WTC11 (cell line): ENCODE data around the gene IRF3. TPM values are rescaled to one million over a fixed set of nuclear protein-coding genes. Genes with fewer than 3 reads are reported as not detected.
A peak's percentile ranks its signal among the peaks of the same experiment; 100 is the strongest.
"Not testable (repeated sequence)": the region's sequence is repeated elsewhere in the genome, so short reads cannot be mapped to it uniquely, and the experiment has no call there.

Experiments used
- ATAC-seq: fragments of 200-7000 bp; cut with Tn5 transposase; 2 replicates; pipeline ENCODE4 v1.10.0; 2021; ENCODE audit warnings: mild to moderate bottlenecking, moderate library complexity
- CTCF ChIA-PET: fragments of 300-600 bp; sonication (Branson Sonifier 250); formaldehyde crosslinking; loops from one replicate; lab custom pipeline; 2021; ENCODE audit warnings: antibody characterized with exemption; lab: Charles Lee
- POLR2A ChIA-PET: fragments of 350-600 bp; sonication (Branson Sonifier 250); formaldehyde crosslinking; loops from one replicate; lab custom pipeline; 2021; ENCODE audit warnings: antibody characterized with exemption; lab: Charles Lee
- DNase-seq: peaks from one replicate; pipeline ENCODE4 v3.0.0; 2021; ENCODE audit warnings: low spot score
- H3K27ac Mint-ChIP-seq: 2 replicates; pipeline ENCODE4 v1.8.0; 2021; ENCODE audit warnings: mixed read lengths
- H3K27me3 Mint-ChIP-seq: 2 replicates; pipeline ENCODE4 v1.8.0; 2021; ENCODE audit warnings: low read depth, mild to moderate bottlenecking, moderate library complexity, mixed read lengths
- H3K36me3 Mint-ChIP-seq: 2 replicates; pipeline ENCODE4 v1.8.0; 2021; ENCODE audit warnings: mixed read lengths
- H3K4me1 Mint-ChIP-seq: 2 replicates; pipeline ENCODE4 v1.8.0; 2022; ENCODE audit warnings: mixed read lengths
- H3K4me3 Mint-ChIP-seq: 2 replicates; pipeline ENCODE4 v1.8.0; 2021; ENCODE audit warnings: mild to moderate bottlenecking, moderate library complexity, mixed read lengths
- H3K9me3 Mint-ChIP-seq: 2 replicates; pipeline ENCODE4 v1.8.0; 2021; ENCODE audit warnings: mixed read lengths
- AFF4 ChIP-seq: sonication (generic); formaldehyde crosslinking; IDR thresholded peaks from 2 replicates; pipeline ENCODE4 v1.8.1; 2023; ENCODE audit warnings: mild to moderate bottlenecking, missing genetic modification reagents, borderline replicate concordance
- ATF3 ChIP-seq: sonication (generic); formaldehyde crosslinking; conservative IDR thresholded peaks from 2 replicates; pipeline ENCODE4 v1.8.1; 2022; ENCODE audit warnings: mild to moderate bottlenecking, missing genetic modification reagents
- CBFB ChIP-seq: sonication (generic); formaldehyde crosslinking; IDR thresholded peaks from 2 replicates; pipeline ENCODE4 v1.8.1; 2022; ENCODE audit warnings: mild to moderate bottlenecking, low read depth, missing genetic modification reagents
- CREB1 ChIP-seq: sonication (generic); formaldehyde crosslinking; IDR thresholded peaks from 2 replicates; pipeline ENCODE4 v1.8.0; 2023; ENCODE audit warnings: mild to moderate bottlenecking, missing genetic modification reagents
- ELF4 ChIP-seq: sonication (generic); formaldehyde crosslinking; IDR thresholded peaks from 2 replicates; pipeline ENCODE4 v1.8.1; 2022; ENCODE audit warnings: low read depth, mild to moderate bottlenecking, moderate library complexity, missing genetic modification reagents
- IRF2 ChIP-seq: sonication (generic); formaldehyde crosslinking; IDR thresholded peaks from 2 replicates; pipeline ENCODE4 v1.8.0; 2022; ENCODE audit warnings: low read depth, missing genetic modification reagents, borderline replicate concordance
- MAX ChIP-seq: sonication (generic); formaldehyde crosslinking; IDR thresholded peaks from 2 replicates; pipeline ENCODE4 v1.8.0; 2022; ENCODE audit warnings: mild to moderate bottlenecking, missing genetic modification reagents
- NFE2L1 ChIP-seq: sonication (generic); formaldehyde crosslinking; IDR thresholded peaks from 2 replicates; pipeline ENCODE4 v1.8.1; 2023; ENCODE audit warnings: missing genetic modification reagents
- NR2C2 ChIP-seq: sonication (generic); formaldehyde crosslinking; IDR thresholded peaks from 2 replicates; pipeline ENCODE4 v1.8.0; 2022; ENCODE audit warnings: mild to moderate bottlenecking, missing genetic modification reagents
- PRRX2 ChIP-seq: fragments of 250-450 bp; sonication (Bioruptor Pico); IDR thresholded peaks from 2 replicates; pipeline ENCODE4 v1.8.0; 2021; ENCODE audit warnings: mild to moderate bottlenecking
- RELA ChIP-seq: sonication (generic); formaldehyde crosslinking; IDR thresholded peaks from 2 replicates; pipeline ENCODE4 v1.8.1; 2022; ENCODE audit warnings: missing genetic modification reagents, mild to moderate bottlenecking, borderline replicate concordance
- SOX15 ChIP-seq: fragments of 250-450 bp; sonication (Bioruptor Pico); IDR thresholded peaks from 2 replicates; pipeline ENCODE4 v1.9.0; 2021; ENCODE audit warnings: mild to moderate bottlenecking
- ZBTB21 ChIP-seq: sonication (generic); formaldehyde crosslinking; IDR thresholded peaks from 2 replicates; pipeline ENCODE4 v1.8.1; 2023; ENCODE audit warnings: mild to moderate bottlenecking, missing genetic modification reagents, borderline replicate concordance
- ZNF263 ChIP-seq: sonication (generic); formaldehyde crosslinking; IDR thresholded peaks from 2 replicates; pipeline ENCODE4 v1.8.1; 2022; ENCODE audit warnings: low read depth, mild to moderate bottlenecking, moderate library complexity, missing genetic modification reagents
- total RNA-seq: library from RNA; stranded (reverse); gene quantifications from 3 replicates; pipeline ENCODE4 v1.2.3, GENCODE V29; 2021
- TF ChIP-seq, protein P1 (sequence below): sonication (generic); formaldehyde crosslinking; IDR thresholded peaks from 2 replicates; pipeline ENCODE4 v1.8.0; 2022; ENCODE audit warnings: missing genetic modification reagents
- TF ChIP-seq, protein P2 (sequence below): sonication (generic); formaldehyde crosslinking; IDR thresholded peaks from 2 replicates; pipeline ENCODE4 v1.8.1; 2022; ENCODE audit warnings: missing genetic modification reagents, borderline replicate concordance

IRF3 gene
- total RNA-seq, 1 experiment from 2014 or later = 165 TPM

DNA sequence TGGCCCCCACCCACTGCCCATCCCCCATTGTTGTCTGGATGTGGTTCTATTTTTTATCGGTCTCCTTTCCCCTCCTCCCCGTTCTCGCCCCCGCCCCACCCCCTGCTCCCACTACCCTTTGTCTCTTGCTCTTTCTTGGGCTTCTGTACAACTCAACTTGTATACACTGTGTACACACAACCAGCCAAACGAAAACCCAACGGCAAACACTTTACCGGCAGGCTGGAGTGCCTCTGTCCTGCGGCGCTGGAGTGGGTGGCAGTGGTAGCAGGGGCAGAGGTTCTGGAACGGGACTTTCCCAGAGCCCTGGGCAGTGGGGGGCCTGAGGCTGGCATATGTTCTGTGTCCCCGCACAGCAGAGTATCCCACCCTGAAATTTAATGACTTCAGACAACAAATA lies 39.4 kb downstream of the IRF3 start:
- CTCF ChIA-PET = interaction anchor here (0.7 kb wide), 1 partner anchor 114 kb away, joined by 3 read pairs; no protein-coding TSS in a partner anchor

DNA sequence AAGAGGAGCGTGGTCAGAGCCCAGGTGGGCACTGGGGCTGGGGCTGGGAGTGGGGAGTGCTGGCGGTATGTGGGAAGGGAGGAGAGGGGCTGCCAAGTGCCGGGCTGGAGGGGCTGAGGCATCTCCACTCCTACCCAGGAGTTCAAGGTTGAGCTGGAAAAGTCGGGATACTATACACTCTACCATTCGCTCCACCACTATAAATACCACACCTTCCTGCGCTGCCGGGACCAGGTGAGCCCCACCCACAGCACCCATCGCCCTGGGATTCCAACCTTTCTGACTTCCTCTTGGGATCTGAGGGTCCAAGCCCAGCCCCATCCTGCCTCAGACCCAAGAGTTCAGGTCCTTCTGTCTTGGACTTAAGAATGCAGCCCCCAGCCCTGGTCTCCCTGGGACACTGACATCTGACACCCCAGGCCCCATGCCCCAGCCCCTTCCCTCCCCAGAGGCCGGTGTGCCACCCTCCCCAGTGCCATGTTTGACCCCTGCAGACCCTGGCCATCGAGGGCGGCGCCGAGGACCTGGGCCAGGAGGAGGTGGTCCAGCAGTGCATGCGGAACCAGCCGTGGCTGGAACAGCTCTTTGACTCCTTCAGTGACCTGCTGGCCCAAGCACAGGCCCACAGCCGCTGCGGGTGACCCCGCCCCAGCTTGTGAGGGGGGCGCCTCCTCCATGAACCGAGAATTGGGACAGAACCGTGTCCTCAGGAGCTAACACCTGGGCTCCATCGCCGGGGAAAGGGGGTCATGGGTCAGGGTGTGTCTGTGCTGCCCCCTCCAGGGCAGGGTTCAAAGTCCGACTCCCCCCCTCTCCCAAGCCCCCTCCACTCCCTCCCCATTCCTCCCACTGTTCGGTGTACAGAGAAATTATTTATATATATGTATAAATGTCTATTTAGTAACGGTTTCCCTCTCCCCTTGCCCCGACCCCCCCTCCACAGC lies 40.4 kb downstream of the IRF3 start:
- Mint-ChIP-seq H3K36me3 (peaks cover 33% of the 10 kb centered on the region), H3K4me1 (no peaks in the 10 kb centered on the region), H3K27me3 (no peaks in the 10 kb centered on the region), H3K9me3 (no peaks in the 10 kb centered on the region), H3K27ac (no peak overlapping the region), H3K4me3 (no peak overlapping the region)
- peak; percentile 50; the same call in 1 of the 2 replicates for ATAC-seq
- ChIA-PET POLR2A (interaction anchor here (0.5 to 1.1 kb wide), 2 partner anchors 15 to 65 kb away, joined by 3 to 5 read pairs; partner anchors contain the start of gene RRAS), CTCF (interaction anchor here (0.7 to 1.3 kb wide), 3 partner anchors 15 to 113 kb away, joined by 3 to 4 read pairs (median 3); partner anchors contain the start of gene RRAS)
- TF ChIP-seq AFF4 (CRISPR knock-in tag) = no peak
- TF ChIP-seq, protein P1, sequence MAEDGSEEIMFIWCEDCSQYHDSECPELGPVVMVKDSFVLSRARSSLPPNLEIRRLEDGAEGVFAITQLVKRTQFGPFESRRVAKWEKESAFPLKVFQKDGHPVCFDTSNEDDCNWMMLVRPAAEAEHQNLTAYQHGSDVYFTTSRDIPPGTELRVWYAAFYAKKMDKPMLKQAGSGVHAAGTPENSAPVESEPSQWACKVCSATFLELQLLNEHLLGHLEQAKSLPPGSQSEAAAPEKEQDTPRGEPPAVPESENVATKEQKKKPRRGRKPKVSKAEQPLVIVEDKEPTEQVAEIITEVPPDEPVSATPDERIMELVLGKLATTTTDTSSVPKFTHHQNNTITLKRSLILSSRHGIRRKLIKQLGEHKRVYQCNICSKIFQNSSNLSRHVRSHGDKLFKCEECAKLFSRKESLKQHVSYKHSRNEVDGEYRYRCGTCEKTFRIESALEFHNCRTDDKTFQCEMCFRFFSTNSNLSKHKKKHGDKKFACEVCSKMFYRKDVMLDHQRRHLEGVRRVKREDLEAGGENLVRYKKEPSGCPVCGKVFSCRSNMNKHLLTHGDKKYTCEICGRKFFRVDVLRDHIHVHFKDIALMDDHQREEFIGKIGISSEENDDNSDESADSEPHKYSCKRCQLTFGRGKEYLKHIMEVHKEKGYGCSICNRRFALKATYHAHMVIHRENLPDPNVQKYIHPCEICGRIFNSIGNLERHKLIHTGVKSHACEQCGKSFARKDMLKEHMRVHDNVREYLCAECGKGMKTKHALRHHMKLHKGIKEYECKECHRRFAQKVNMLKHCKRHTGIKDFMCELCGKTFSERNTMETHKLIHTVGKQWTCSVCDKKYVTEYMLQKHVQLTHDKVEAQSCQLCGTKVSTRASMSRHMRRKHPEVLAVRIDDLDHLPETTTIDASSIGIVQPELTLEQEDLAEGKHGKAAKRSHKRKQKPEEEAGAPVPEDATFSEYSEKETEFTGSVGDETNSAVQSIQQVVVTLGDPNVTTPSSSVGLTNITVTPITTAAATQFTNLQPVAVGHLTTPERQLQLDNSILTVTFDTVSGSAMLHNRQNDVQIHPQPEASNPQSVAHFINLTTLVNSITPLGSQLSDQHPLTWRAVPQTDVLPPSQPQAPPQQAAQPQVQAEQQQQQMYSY = no peak
- no peak for DNase-seq

More for the DNA sequence above, 39.4 kb downstream of the IRF3 start:
- POLR2A ChIA-PET = no interaction called here
- no peak for TF ChIP-seq CREB1 (CRISPR knock-in tag)
- no peak for TF ChIP-seq RELA
- TF ChIP-seq ELF4 (CRISPR knock-in tag) = no peak
- TF ChIP-seq ATF3 (CRISPR knock-in tag) = no peak
- no peak for TF ChIP-seq MAX (CRISPR knock-in tag)
- TF ChIP-seq, protein P2, sequence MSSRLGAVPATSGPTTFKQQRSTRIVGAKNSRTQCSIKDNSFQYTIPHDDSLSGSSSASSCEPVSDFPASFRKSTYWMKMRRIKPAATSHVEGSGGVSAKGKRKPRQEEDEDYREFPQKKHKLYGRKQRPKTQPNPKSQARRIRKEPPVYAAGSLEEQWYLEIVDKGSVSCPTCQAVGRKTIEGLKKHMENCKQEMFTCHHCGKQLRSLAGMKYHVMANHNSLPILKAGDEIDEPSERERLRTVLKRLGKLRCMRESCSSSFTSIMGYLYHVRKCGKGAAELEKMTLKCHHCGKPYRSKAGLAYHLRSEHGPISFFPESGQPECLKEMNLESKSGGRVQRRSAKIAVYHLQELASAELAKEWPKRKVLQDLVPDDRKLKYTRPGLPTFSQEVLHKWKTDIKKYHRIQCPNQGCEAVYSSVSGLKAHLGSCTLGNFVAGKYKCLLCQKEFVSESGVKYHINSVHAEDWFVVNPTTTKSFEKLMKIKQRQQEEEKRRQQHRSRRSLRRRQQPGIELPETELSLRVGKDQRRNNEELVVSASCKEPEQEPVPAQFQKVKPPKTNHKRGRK = no peak
- no peak for TF ChIP-seq ZBTB21 (CRISPR knock-in tag)
- TF ChIP-seq SOX15 (CRISPR knock-in tag) = no peak
- no peak for TF ChIP-seq IRF2
- no peak for TF ChIP-seq PRRX2
- TF ChIP-seq NR2C2 (CRISPR knock-in tag) = no peak
- no peak for TF ChIP-seq CBFB (CRISPR knock-in tag)
- no peak for TF ChIP-seq ZNF263 (CRISPR knock-in tag)
- no peak for TF ChIP-seq NFE2L1
- H3K4me3 Mint-ChIP-seq = no peak overlapping the region
- DNase-seq (no peak), ATAC-seq (no peak)
- H3K36me3 Mint-ChIP-seq = peaks cover 33% of the 10 kb centered on the region
- no peaks in the 10 kb centered on the region for H3K27me3 Mint-ChIP-seq
- no peak overlapping the region for H3K27ac Mint-ChIP-seq
- peaks cover 7% of the 10 kb centered on the region for H3K4me1 Mint-ChIP-seq
- no peaks in the 10 kb centered on the region for H3K9me3 Mint-ChIP-seq

- H3K9me3 Mint-ChIP-seq, H3K27me3 Mint-ChIP-seq, POLR2A ChIA-PET, ATAC-seq, H3K4me3 Mint-ChIP-seq, H3K27ac Mint-ChIP-seq, DNase-seq, H3K4me1 Mint-ChIP-seq: not testable (repeated sequence)
- H3K36me3 Mint-ChIP-seq = peaks cover 63% of the 10 kb centered on the region
- CTCF ChIA-PET = interaction anchor here (1.6 kb wide), 1 partner anchor 48 kb away, joined by 4 read pairs; no protein-coding TSS in a partner anchor
Observed at GRCh38 chr19:49617860-49618259, 47.8 kb downstream of the IRF3 start.
